Esophagus squamous epithelium (tissue), 4 donors: ENCODE results near the gene ANKRD28.

Source experiments
- POLR2A ChIP-seq, 4 donors: fragments of 450-650 bp; IDR thresholded peaks; one replicate each; pipeline ENCODE4 v1.6.1; 2017; ENCODE audit warnings: antibody characterized with exemption in 4 of 4, mild to moderate bottlenecking in 4 of 4, moderate library complexity in 3 of 4
- TF ChIP-seq, protein P1 (sequence below), 6 experiments: fragments of 450-650 bp in 4 of 6; fragments of 200-600 bp in 2 of 6; sonication (generic) in 2 of 6; IDR thresholded peaks; one replicate each; pipeline ENCODE4 v1.5.1; 2016 to 2019; ENCODE audit warnings: antibody characterized with exemption in 6 of 6, mild to moderate bottlenecking in 4 of 6, moderate library complexity in 4 of 6

DNA sequence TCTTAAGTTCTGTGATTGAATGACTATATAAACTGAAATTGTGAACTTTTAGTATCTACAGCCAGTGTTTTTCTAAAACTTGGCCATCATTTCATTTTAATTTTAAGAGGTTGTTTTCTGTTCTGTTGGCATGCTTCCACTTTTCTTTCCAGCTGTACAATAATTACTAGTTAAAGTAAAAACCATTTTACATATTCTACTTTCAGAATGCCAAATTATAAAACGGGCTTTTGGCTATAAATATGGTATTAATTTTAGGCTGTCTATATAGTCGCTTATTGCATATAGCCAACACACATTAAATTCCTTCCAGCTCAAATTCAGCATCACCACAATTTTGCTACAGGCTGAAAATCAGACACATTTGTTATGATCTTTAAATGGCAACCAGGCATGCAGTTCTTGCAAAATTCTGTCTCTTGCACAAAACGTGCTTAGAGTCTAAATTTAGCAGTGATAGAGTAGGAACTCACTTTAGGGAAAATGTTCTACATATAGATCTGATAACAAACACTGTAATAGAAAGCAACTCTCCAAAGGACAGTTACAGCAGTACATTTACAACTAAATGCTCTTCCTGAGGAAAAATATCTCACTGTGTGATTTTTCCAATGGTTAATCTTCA is 115.1 kb downstream of the ANKRD28 start:
- TF ChIP-seq, protein P1, sequence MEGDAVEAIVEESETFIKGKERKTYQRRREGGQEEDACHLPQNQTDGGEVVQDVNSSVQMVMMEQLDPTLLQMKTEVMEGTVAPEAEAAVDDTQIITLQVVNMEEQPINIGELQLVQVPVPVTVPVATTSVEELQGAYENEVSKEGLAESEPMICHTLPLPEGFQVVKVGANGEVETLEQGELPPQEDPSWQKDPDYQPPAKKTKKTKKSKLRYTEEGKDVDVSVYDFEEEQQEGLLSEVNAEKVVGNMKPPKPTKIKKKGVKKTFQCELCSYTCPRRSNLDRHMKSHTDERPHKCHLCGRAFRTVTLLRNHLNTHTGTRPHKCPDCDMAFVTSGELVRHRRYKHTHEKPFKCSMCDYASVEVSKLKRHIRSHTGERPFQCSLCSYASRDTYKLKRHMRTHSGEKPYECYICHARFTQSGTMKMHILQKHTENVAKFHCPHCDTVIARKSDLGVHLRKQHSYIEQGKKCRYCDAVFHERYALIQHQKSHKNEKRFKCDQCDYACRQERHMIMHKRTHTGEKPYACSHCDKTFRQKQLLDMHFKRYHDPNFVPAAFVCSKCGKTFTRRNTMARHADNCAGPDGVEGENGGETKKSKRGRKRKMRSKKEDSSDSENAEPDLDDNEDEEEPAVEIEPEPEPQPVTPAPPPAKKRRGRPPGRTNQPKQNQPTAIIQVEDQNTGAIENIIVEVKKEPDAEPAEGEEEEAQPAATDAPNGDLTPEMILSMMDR (IDR thresholded peaks at IDR 0.05): no peak
- TF ChIP-seq POLR2A (IDR thresholded peaks at IDR 0.05): no peak
